GM23338 (cell line): ENCODE results near the gene RNU5B-1.

ENCODE experiments used
- CREB1 ChIP-seq: fragments of 250-450 bp; sonication (Bioruptor Pico); IDR thresholded peaks from 2 replicates; pipeline ENCODE4 v1.5.0; 2020; ENCODE audit warnings: low read depth, mild to moderate bottlenecking, moderate library complexity
- CTCF ChIP-seq, 2 experiments: fragments of 200-600 bp in 1 of 2; sonication (generic) in 1 of 2; conservative IDR thresholded peaks; 2 replicates each; pipeline versions ENCODE4 v1.5.1 to v1.6.1; 2016 to 2017; ENCODE audit warnings: antibody characterized with exemption in 2 of 2, low read depth in 2 of 2, mild to moderate bottlenecking in 2 of 2, moderate library complexity in 1 of 2
- EZH2 ChIP-seq: fragments of 200-600 bp; sonication (generic); IDR thresholded peaks from one replicate; pipeline ENCODE4 v1.8.0; 2017; ENCODE audit warnings: antibody characterized with exemption, mild to moderate bottlenecking, low read depth; ENCODE audit not compliant: unreplicated experiment
- EZH2phosphoT487 ChIP-seq: fragments of 200-600 bp; sonication (generic); IDR thresholded peaks from one replicate; pipeline ENCODE4 v1.8.1; 2018; ENCODE audit warnings: antibody characterized with exemption; ENCODE audit not compliant: unreplicated experiment
- POLR2AphosphoS5 ChIP-seq: IDR thresholded peaks from 2 replicates; pipeline ENCODE4 v1.6.1; 2016; ENCODE audit warnings: antibody characterized with exemption, low read depth
- REST ChIP-seq: IDR thresholded peaks from one replicate; pipeline ENCODE4 v1.6.1; 2018; ENCODE audit warnings: antibody characterized with exemption; ENCODE audit not compliant: unreplicated experiment

- TF ChIP-seq CTCF (conservative IDR thresholded peaks at IDR 0.05; ENCODE audit: low read depth in 2 of 2) (no peak), EZH2phosphoT487 (no peak), REST (no peak), EZH2 (no peak), POLR2AphosphoS5 (no peak), CREB1 (no peak)
These were observed 39.9 kb downstream of the RNU5B-1 start for GRCh38 chr15:65344214-65344913.
